Ovary (tissue), 3 donors: ENCODE results near the gene ARL2.

ENCODE experiments used
- CTCF ChIP-seq, 3 donors: fragments of 450-650 bp in 2 of 3; fragments of 200-600 bp in 1 of 3; IDR thresholded peaks; one replicate each; pipeline versions ENCODE4 v1.5.1 to v1.8.0; 2016 to 2022; ENCODE audit warnings: antibody characterized with exemption in 3 of 3, mild to moderate bottlenecking in 1 of 3
- POLR2A ChIP-seq: fragments of 450-650 bp; IDR thresholded peaks from one replicate; pipeline ENCODE4 v1.6.1; 2017; ENCODE audit warnings: antibody characterized with exemption, mild to moderate bottlenecking, moderate library complexity
- donor health status: DM: no; HTN: no; CAD: no.

- no peak for TF ChIP-seq CTCF (IDR thresholded peaks at IDR 0.05)
- TF ChIP-seq POLR2A, result no peak
Measured at GRCh38 chr11:65036931-65037330, 23.0 kb downstream of the ARL2 start.
